OCI-LY7 (cell line): ENCODE measurements around the gene CDH23.

Source experiments
- CTCF ChIP-seq: fragments of 200-600 bp; sonication (generic); conservative IDR thresholded peaks from 2 replicates; pipeline ENCODE4 v1.5.1; 2014; ENCODE audit warnings: mild to moderate bottlenecking, antibody characterized with exemption, low read length, moderate library complexity, mixed read lengths
- EZH2phosphoT487 ChIP-seq: fragments of 200-600 bp; sonication (generic); IDR thresholded peaks from 2 replicates; pipeline ENCODE4 v1.6.1; 2018; ENCODE audit warnings: low read depth, borderline replicate concordance, mild to moderate bottlenecking, mixed run types, antibody characterized with exemption, low read length, moderate library complexity, mixed read lengths

GRCh38 chr10:71435571-71436267 is 39.0 kb downstream of the CDH23 start:
- TF ChIP-seq CTCF (no peak), EZH2phosphoT487 (no peak)
